NCI-H460 (cell line): Measurements from ENCODE around the gene CYP26C1. TPM values are rescaled to one million over a fixed set of nuclear protein-coding genes. Genes with fewer than 3 reads are reported as not detected.
"Not testable (repeated sequence)": the region's sequence is repeated elsewhere in the genome, so short reads cannot be mapped to it uniquely, and the experiment has no call there.

ENCODE experiments used
- DNase-seq: peaks from one replicate; pipeline ENCODE4 v3.0.0-alpha.2; 2016; ENCODE audit warnings: low read depth; ENCODE audit errors: extremely low read depth
- total RNA-seq: library from RNA; depleted of rRNA; stranded (reverse); fragments of >200 nt; shearing (Covaris generic); gene quantifications from 2 replicates; pipeline ENCODE4 v1.2.3, GENCODE V29; 2014; rRNA removed

The CYP26C1 gene
- total RNA-seq, 1 experiment from 2014 or later = 0.10 TPM

DNA sequence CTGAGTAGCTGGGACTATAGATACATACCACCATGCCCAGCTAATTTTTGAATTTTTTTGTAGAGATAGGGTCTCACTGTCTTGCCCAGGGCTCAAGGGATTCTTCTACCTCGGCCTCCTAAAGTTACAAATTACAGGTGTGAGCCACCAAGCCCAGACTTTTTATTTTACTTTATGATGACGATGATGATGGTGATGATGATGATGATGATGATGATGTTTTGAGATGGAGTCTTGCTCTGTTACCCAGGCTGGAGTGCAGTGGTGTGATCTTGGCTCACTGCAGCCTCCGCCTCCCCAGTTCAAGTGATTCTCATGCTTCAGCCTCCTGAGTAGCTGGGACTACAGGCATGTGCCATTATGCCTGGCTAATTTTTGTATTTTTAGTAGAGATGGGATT lies 40.5 kb downstream of the CYP26C1 start:
- not testable (repeated sequence) for DNase-seq

- DNase-seq = no peak
Measured at GRCh38 chr10:93103953-93104352, 43.4 kb downstream of the CYP26C1 start.

DNA sequence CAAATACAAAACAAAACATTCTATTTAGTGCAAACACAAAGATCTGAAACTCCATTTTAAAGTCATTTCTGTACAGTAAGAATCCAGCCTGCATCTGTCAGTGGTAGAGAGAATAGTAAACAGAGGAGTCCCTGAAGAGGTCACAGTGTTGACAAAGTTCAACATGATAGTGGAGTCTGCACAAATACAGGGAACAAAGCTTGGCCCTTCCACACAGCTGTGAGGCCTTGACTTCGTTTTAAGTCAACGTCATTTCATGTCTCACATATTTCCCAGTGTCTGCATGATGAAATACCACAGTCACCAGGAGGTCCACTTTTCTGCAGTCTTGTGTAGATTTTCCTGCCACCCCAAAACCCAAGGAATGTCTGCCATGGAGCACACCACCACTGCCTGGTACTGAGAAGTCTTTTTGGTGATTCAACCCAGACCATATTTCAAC lies 46.1 kb downstream of the CYP26C1 start:
- no peak for DNase-seq

DNA sequence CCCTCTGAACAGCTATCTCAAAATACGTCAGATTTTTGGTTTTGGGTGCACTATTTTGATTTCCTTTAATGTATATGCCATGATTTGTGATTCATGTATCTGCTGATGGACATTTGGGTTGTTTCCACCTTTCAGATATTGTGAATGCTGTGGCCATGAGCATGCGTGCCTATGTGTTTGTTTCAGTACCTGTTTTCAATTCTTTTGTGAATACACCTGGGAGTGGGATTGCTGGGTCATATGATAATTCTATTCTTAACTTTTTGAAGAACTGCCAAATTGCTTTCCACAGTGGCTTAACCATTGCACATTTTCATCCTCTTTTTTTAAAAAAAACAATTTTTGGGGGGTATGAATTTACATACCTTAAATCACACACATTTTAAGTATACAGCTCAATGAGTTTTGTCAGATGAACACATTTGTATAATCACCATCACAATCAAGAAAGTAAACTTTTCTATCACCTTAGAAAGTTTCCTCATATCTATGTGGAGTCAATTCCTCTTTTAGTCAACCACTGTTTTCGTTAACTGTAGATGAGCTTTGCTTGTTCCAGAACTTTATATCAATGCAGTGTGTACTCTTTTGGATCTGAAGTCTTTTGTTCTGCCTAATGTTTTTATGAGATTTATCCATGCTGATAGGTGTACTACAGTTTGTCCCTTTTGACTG lies 50.0 kb downstream of the CYP26C1 start:
- no peak for DNase-seq

DNA sequence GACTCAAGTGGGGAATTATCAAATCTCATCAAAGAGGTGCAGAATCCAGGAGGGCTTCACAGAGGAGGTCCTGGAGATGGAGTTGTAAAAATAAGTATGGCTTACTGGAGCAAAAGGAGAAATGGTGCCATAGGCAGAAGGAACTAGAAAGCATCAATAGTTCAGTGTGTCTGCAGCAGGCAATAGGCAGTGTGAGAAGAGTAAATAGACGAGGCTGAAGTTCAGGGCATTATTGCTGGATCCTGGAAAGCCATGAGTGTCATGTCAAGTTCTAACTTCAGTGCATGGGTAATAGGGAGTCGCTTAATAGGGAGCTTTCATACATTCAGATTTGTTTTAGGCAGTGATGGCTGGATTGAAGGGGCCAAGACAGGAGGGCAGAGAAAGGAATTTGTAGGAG lies 52.4 kb downstream of the CYP26C1 start:
- no peak for DNase-seq

DNA sequence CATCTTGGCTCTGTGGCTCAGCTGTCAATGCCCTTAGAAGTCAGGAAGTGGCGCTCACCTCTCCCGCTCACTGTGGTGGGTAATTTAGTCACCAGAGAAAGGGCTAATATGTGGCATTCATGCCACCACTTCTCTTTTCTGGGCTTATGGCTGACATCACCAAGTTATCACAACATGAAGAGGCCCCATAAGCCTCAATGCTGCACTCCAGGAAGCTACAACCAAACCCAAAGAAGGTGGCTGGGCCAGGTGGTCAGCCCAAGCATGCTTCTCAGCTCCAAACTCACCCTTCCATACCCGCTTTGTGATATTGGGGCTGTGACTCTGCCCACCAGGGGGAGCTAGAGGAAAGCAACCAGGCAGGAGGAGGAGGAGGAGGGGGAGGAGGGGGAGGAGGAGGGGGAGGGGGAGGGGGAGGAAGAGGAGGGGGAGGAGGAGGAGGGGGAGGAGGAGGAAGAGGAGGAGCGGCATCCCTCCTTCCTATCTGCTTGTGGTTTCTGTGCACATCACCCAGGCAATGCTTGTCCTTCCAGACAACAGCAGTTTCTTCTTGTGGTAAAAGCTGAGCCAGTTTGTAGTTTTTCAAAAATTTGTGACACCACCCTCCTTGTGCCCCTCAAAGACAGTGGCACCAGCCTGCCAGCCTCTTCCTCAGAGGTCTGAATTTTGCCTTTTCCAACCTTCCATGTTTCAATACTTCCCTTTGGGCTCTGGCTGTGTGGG lies 55.2 kb downstream of the CYP26C1 start:
- DNase-seq = peak; percentile 79

Other genes with a start within 250 kb of the CYP26C1 start
- 32.9 and 37.7 TPM in 2 replicates for gene EXOC6, start 212.3 kb upstream of the CYP26C1 start, total RNA-seq
- not detected in 2 replicates for gene CYP26A1, start 13.1 kb downstream of the CYP26C1 start, total RNA-seq